Measurements from ENCODE around the gene FRAS1.

DNA sequence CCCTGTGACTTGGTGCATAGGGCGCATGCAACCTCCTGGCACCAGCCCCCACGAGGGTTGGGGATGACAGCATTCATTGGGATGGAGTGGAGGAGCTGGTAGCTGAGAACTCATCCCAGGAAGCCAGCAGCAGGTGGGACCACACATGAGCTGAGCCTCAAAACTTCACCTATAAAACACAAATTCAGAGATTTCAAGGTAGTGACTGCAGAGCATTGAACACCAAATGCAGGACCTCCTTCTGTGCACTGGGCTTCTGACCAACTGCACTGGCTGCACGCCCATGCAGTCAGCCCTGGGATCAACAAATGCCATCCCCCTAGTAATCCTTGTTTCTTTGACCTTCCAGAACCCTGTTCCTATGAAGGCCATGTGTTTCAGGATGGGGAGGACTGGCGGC lies 197.8 kb downstream of the FRAS1 start:
- no peak for TF ChIP-seq SUZ12 (IDR thresholded peaks at IDR 0.05)
- no peak for TF ChIP-seq SP1 (IDR thresholded peaks at IDR 0.05)
- TF ChIP-seq, protein P1, sequence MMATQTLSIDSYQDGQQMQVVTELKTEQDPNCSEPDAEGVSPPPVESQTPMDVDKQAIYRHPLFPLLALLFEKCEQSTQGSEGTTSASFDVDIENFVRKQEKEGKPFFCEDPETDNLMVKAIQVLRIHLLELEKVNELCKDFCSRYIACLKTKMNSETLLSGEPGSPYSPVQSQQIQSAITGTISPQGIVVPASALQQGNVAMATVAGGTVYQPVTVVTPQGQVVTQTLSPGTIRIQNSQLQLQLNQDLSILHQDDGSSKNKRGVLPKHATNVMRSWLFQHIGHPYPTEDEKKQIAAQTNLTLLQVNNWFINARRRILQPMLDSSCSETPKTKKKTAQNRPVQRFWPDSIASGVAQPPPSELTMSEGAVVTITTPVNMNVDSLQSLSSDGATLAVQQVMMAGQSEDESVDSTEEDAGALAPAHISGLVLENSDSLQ (IDR thresholded peaks at IDR 0.05) = no peak
- TF ChIP-seq LEF1 (IDR thresholded peaks at IDR 0.05; ENCODE audit: borderline replicate concordance) = no peak
- no peak for TF ChIP-seq FOXM1 (IDR thresholded peaks at IDR 0.05; ENCODE audit: borderline replicate concordance)
- TF ChIP-seq HDGF (IDR thresholded peaks at IDR 0.05; ENCODE audit: borderline replicate concordance) = no peak
- TF ChIP-seq ELF4 (IDR thresholded peaks at IDR 0.05) = no peak
- no peak for TF ChIP-seq ZNF384 (IDR thresholded peaks at IDR 0.05)
- TF ChIP-seq L3MBTL2 (conservative IDR thresholded peaks at IDR 0.05) = no peak
- no peak for TF ChIP-seq FOXA1 (IDR thresholded peaks at IDR 0.05)

All from HEK293T (cell line).